Neutrophil (primary cell): ENCODE measurements around the gene PSMB10.
A peak's percentile ranks its signal among the peaks of the same experiment; 100 is the strongest.
"Not testable (repeated sequence)": the region's sequence is repeated elsewhere in the genome, so short reads cannot be mapped to it uniquely, and the experiment has no call there.

Source experiments
- H3K27ac ChIP-seq: fragments of 200-600 bp; sonication (generic); 2 replicates; pipeline ENCODE4 v1.5.1; 2016; ENCODE audit warnings: mild to moderate bottlenecking, moderate library complexity
- H3K27me3 ChIP-seq: fragments of 200-600 bp; sonication (generic); 2 replicates; pipeline ENCODE4 v1.6.0; 2016; ENCODE audit warnings: mild to moderate bottlenecking
- H3K36me3 ChIP-seq: fragments of 200-600 bp; sonication (generic); 2 replicates; pipeline ENCODE4 v1.5.1; 2017
- H3K4me1 ChIP-seq, 2 experiments: fragments of 200-600 bp in 1 of 2; sonication (generic) in 1 of 2; 1 replicate in 1 of 2; 2 replicates in 1 of 2; pipeline versions ENCODE4 v1.5.1 to v1.6.1; 2013 to 2016; ENCODE audit warnings: low read depth in 1 of 2, low read length in 1 of 2, mild to moderate bottlenecking in 1 of 2, moderate library complexity in 1 of 2; ENCODE audit not compliant: control insufficient read depth in 1 of 2, insufficient read depth in 1 of 2
- H3K4me3 ChIP-seq, 2 experiments: fragments of 200-600 bp in 1 of 2; sonication (generic) in 1 of 2; 1 replicate in 1 of 2; 2 replicates in 1 of 2; pipeline ENCODE4 v1.5.1; 2013 to 2016; ENCODE audit warnings: low read depth in 1 of 2, low read length in 1 of 2, mild to moderate bottlenecking in 1 of 2, moderate library complexity in 1 of 2
- H3K9me3 ChIP-seq: fragments of 200-600 bp; sonication (generic); 2 replicates; pipeline ENCODE4 v1.5.1; 2016
- CTCF ChIP-seq: fragments of 200-600 bp; sonication (generic); IDR thresholded peaks from 2 replicates; pipeline ENCODE4 v1.5.1; 2016; ENCODE audit warnings: antibody characterized with exemption

Gene PSMB10

GRCh38 chr16:67976205-67976604, 39.6 kb upstream of the PSMB10 start:
- Histone ChIP-seq H3K27me3 (no peaks in the 10 kb centered on the region), H3K4me3 (no peak overlapping the region)
- no peak for TF ChIP-seq CTCF

DNA sequence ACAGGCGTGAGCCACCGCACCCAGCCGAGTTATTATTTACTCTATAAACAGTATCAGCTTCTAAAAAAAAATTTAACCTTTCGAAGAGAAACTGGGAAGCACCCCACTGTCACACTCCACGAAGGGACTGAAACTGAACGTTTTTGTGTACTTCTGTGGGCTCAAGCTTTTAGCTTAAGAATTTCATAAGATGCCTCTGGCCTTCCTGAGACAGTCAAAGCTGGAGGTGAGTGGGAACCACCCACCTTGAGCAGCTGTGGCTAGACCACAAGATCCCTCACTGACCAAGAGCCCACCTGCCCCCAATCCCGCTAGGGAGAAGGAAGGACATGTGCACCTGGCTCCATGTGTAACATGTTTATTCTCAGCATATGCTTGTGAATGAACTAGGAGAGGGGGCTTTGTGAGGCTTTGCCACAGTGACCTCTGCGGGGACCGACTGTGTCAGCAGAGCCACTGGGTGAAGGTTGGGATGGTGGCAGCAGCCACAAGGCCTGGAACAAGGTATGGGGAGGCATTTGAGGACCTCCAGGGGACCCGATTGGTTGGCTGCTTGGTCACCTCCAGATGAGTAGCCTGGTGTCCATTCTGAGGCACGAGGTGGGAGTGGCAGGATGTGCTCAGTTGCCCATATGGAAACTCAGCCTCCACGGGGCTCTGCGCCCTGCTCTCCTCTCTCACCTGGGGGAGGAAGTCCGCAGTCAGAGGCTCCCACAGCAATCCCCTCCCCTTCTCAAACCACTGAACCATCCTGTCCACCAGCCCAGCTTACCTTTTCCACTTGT, 38.9 kb upstream of the PSMB10 start:
- Histone ChIP-seq H3K9me3 (no peaks in the 10 kb centered on the region), H3K4me3 (no peak overlapping the region), H3K27ac (no peak overlapping the region), H3K36me3 (peaks cover 8% of the 10 kb centered on the region), H3K4me1 (no peaks in the 10 kb centered on the region), H3K27me3 (peaks cover 1% of the 10 kb centered on the region)
- TF ChIP-seq CTCF: no peak

More at GRCh38 chr16:67976205-67976604, 39.6 kb upstream of the PSMB10 start:
- no peaks in the 10 kb centered on the region for H3K9me3 ChIP-seq
- H3K4me1 ChIP-seq: no peaks in the 10 kb centered on the region
- H3K36me3 ChIP-seq: peaks cover 8% of the 10 kb centered on the region
- no peak overlapping the region for H3K27ac ChIP-seq

- H3K27ac ChIP-seq, H3K9me3 ChIP-seq, H3K36me3 ChIP-seq, H3K4me3 ChIP-seq: not testable (repeated sequence)
- H3K27me3 ChIP-seq: peaks cover 26% of the 10 kb centered on the region
- H3K4me1 ChIP-seq: peaks cover 11 to 14% of the 10 kb centered on the region in 2 experiments
These were observed 35.6 kb upstream of the PSMB10 start for GRCh38 chr16:67972285-67972684.

GRCh38 chr16:67971111-67971510, 34.5 kb upstream of the PSMB10 start:
- H3K4me1 ChIP-seq: peaks cover 20% of the 10 kb centered on the region in 2 experiments
- H3K36me3 ChIP-seq: peaks cover 3% of the 10 kb centered on the region
- no peak overlapping the region for H3K27ac ChIP-seq
- no peak for TF ChIP-seq CTCF
- no peak overlapping the region for H3K4me3 ChIP-seq
- H3K9me3 ChIP-seq: no peaks in the 10 kb centered on the region
- peaks cover 37% of the 10 kb centered on the region for H3K27me3 ChIP-seq

GRCh38 chr16:67969254-67970039, 32.8 kb upstream of the PSMB10 start:
- peaks cover 37% of the 10 kb centered on the region for H3K27me3 ChIP-seq
- no peak for TF ChIP-seq CTCF
- H3K36me3 ChIP-seq: no peaks in the 10 kb centered on the region
- H3K4me1 ChIP-seq: peaks cover 20% of the 10 kb centered on the region in 2 experiments
- H3K27ac ChIP-seq: peak overlapping the region; percentile 60
- H3K9me3 ChIP-seq: no peaks in the 10 kb centered on the region
- H3K4me3 ChIP-seq: peak overlapping the region; percentile 74 to 92
